ENCODE data around the gene TPCN1.

TPCN1 gene

GRCh38 chr12:113226696-113227568 lies 5.7 kb downstream of the TPCN1 start:
- no peak for DNase-seq (ENCODE audit: low read depth in 2 of 2)

- no peak for DNase-seq (ENCODE audit: low read depth in 2 of 2)
Observed at GRCh38 chr12:113227686-113228391, 6.6 kb downstream of the TPCN1 start.

GRCh38 chr12:113228394-113229028 lies 7.2 kb downstream of the TPCN1 start:
- DNase-seq (ENCODE audit: low read depth in 2 of 2): no peak

- no peak for DNase-seq (ENCODE audit: low read depth in 2 of 2)
Observed at GRCh38 chr12:113230315-113231234, 9.3 kb downstream of the TPCN1 start.

- DNase-seq (ENCODE audit: low read depth in 2 of 2): no peak
Observed at GRCh38 chr12:113231235-113232088, 10.2 kb downstream of the TPCN1 start.

GRCh38 chr12:113232089-113232839 lies 11.0 kb downstream of the TPCN1 start:
- no peak for DNase-seq (ENCODE audit: low read depth in 2 of 2)

GRCh38 chr12:113232840-113233585 lies 11.7 kb downstream of the TPCN1 start:
- peak; percentile 30 to 42 for DNase-seq (ENCODE audit: low read depth in 2 of 2)

GRCh38 chr12:113233967-113234366 lies 12.7 kb downstream of the TPCN1 start:
- no peak for DNase-seq (ENCODE audit: low read depth in 2 of 2)

- no peak for DNase-seq (ENCODE audit: low read depth in 2 of 2)
Observed at GRCh38 chr12:113234483-113234882, 13.2 kb downstream of the TPCN1 start.

GRCh38 chr12:113235976-113236375 lies 14.7 kb downstream of the TPCN1 start:
- no peak for DNase-seq (ENCODE audit: low read depth in 2 of 2)

GRCh38 chr12:113236539-113237399 lies 15.5 kb downstream of the TPCN1 start:
- no peak for DNase-seq (ENCODE audit: low read depth in 2 of 2)

GRCh38 chr12:113237748-113238147 lies 16.5 kb downstream of the TPCN1 start:
- DNase-seq (ENCODE audit: low read depth in 2 of 2): no peak

- no peak for DNase-seq (ENCODE audit: low read depth in 2 of 2)
Observed at GRCh38 chr12:113238309-113238708, 17.0 kb downstream of the TPCN1 start.

GRCh38 chr12:113239288-113239771 lies 18.1 kb downstream of the TPCN1 start:
- DNase-seq (ENCODE audit: low read depth in 2 of 2): no peak

- DNase-seq (ENCODE audit: low read depth in 2 of 2): no peak
Observed at GRCh38 chr12:113239811-113240331, 18.6 kb downstream of the TPCN1 start.

- no peak for DNase-seq (ENCODE audit: low read depth in 2 of 2)
Observed at GRCh38 chr12:113240395-113240794, 19.1 kb downstream of the TPCN1 start.

- DNase-seq (ENCODE audit: low read depth in 2 of 2): no peak
Observed at GRCh38 chr12:113241191-113242025, 20.1 kb downstream of the TPCN1 start.

Measured in activated CD8-positive, alpha-beta memory T cell treated with anti-CD3 and anti-CD28 coated beads for 4 hours (primary cell).